ENCODE data around the gene ZMYND19.
A peak's percentile ranks its signal among the peaks of the same experiment; 100 is the strongest.

DNA sequence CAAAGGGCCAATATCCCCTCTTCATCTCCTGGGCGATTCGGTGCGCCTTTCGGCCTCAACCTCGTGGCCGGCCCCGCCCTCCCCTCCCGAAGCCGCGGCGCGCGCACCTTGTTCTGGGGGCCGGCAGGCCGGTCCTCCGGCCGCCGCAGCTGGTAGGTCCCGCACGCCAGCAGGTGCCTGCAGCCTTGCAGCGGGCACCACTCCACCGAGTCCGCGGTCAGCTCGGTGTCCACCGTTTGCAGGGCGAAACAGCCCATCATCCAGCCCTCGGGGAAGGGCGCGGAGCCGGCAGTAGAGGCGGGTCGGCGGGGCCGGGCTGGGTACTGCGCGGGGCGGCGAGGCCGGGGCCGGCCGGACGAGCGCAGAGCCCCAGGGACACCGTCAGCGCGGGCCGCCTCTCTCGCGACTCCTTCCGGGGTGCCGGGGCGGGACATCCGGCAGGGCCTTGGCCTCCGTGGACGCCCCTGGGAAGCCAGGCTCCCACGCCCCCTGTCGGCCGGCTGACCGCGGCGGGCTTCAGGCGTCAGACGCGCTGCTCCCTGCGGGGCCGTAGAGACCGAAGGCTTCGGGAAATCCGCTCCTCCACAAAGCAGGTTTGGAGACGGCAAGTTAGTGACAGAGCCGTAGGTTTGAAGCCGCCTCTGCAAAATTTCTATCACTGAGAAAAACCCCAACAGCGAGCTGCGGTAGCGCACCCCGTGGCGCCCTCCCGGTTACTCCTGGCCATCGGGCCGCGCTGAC lies 11.6 kb downstream of the ZMYND19 start, which contains the start of gene DPH7:
- TF ChIP-seq, protein P1, sequence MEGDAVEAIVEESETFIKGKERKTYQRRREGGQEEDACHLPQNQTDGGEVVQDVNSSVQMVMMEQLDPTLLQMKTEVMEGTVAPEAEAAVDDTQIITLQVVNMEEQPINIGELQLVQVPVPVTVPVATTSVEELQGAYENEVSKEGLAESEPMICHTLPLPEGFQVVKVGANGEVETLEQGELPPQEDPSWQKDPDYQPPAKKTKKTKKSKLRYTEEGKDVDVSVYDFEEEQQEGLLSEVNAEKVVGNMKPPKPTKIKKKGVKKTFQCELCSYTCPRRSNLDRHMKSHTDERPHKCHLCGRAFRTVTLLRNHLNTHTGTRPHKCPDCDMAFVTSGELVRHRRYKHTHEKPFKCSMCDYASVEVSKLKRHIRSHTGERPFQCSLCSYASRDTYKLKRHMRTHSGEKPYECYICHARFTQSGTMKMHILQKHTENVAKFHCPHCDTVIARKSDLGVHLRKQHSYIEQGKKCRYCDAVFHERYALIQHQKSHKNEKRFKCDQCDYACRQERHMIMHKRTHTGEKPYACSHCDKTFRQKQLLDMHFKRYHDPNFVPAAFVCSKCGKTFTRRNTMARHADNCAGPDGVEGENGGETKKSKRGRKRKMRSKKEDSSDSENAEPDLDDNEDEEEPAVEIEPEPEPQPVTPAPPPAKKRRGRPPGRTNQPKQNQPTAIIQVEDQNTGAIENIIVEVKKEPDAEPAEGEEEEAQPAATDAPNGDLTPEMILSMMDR (IDR thresholded peaks at IDR 0.05), result peak; percentile 60 to 96 (median 85)
- TF ChIP-seq POLR2A (IDR thresholded peaks at IDR 0.05), result peak; percentile 61 to 73

All from adrenal gland (tissue), 5 donors.